ENCODE results near the gene PSMD10.

The PSMD10 gene, protein sequence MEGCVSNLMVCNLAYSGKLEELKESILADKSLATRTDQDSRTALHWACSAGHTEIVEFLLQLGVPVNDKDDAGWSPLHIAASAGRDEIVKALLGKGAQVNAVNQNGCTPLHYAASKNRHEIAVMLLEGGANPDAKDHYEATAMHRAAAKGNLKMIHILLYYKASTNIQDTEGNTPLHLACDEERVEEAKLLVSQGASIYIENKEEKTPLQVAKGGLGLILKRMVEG

DNA sequence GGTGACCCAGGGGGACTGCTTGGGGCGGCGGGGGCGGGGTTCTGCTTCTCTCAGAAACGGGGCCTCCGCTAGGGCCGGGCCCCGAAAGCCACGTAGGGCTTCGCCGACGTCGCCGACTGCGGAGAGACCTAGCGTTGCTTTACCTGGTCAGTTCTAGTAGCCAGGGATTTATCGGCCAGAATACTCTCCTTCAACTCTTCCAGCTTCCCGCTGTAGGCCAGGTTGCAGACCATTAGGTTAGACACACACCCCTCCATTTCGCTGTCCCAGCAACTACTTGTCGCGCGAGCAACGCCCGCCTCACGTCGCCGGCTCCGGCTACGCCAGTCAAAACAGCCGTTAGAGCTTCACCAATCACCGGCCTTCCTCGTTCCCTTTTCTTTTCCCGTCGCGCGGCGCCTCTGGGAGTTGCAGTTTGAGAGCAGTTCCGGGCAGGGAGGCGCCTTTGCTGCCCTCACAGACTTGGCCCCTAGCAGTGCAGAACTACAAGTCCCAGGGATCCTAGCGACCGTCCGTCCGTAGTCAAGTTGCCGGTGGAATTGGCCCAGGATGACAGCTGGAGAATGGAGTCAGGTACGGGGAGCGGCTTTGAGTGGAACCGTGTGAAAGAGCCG, at the start of gene PSMD10, which contains the start of gene ATG4A:
Gene PSMD10, minus strand, starts transcription at position 279 of the 614 bp plus-strand sequence. Its CDS starts 22 bp downstream, at position 257.
Gene ATG4A, plus strand, starts transcription at position 515 of the 614 bp plus-strand sequence. Its CDS starts 49 bp downstream, at position 564.
- no peaks in the 10 kb centered on the region for H3K9me3 ChIP-seq (ENCODE audit: severe bottlenecking)
- peaks cover 24% of the 10 kb centered on the region for H3K36me3 ChIP-seq (ENCODE audit: low read depth)
- TF ChIP-seq, protein P1, sequence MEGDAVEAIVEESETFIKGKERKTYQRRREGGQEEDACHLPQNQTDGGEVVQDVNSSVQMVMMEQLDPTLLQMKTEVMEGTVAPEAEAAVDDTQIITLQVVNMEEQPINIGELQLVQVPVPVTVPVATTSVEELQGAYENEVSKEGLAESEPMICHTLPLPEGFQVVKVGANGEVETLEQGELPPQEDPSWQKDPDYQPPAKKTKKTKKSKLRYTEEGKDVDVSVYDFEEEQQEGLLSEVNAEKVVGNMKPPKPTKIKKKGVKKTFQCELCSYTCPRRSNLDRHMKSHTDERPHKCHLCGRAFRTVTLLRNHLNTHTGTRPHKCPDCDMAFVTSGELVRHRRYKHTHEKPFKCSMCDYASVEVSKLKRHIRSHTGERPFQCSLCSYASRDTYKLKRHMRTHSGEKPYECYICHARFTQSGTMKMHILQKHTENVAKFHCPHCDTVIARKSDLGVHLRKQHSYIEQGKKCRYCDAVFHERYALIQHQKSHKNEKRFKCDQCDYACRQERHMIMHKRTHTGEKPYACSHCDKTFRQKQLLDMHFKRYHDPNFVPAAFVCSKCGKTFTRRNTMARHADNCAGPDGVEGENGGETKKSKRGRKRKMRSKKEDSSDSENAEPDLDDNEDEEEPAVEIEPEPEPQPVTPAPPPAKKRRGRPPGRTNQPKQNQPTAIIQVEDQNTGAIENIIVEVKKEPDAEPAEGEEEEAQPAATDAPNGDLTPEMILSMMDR (IDR thresholded peaks at IDR 0.05; ENCODE audit: poor library complexity, severe bottlenecking) = no peak
- no peaks in the 10 kb centered on the region for H3K27me3 ChIP-seq (ENCODE audit: insufficient read depth, poor library complexity, severe bottlenecking)
- DNase-seq (ENCODE audit: low spot score) = peak; percentile 90
- H3K4me3 ChIP-seq (ENCODE audit: severe bottlenecking) = peak within 1 kb of the TSS; percentile 60
- ATAC-seq (ENCODE audit: low read depth) = peak; percentile 97
- H3K4me1 ChIP-seq (ENCODE audit: insufficient read depth, poor library complexity, severe bottlenecking) = no peaks in the 10 kb centered on the region
- peak within 1 kb of the TSS; percentile 58 for H3K27ac ChIP-seq (ENCODE audit: poor library complexity, severe bottlenecking)

DNA sequence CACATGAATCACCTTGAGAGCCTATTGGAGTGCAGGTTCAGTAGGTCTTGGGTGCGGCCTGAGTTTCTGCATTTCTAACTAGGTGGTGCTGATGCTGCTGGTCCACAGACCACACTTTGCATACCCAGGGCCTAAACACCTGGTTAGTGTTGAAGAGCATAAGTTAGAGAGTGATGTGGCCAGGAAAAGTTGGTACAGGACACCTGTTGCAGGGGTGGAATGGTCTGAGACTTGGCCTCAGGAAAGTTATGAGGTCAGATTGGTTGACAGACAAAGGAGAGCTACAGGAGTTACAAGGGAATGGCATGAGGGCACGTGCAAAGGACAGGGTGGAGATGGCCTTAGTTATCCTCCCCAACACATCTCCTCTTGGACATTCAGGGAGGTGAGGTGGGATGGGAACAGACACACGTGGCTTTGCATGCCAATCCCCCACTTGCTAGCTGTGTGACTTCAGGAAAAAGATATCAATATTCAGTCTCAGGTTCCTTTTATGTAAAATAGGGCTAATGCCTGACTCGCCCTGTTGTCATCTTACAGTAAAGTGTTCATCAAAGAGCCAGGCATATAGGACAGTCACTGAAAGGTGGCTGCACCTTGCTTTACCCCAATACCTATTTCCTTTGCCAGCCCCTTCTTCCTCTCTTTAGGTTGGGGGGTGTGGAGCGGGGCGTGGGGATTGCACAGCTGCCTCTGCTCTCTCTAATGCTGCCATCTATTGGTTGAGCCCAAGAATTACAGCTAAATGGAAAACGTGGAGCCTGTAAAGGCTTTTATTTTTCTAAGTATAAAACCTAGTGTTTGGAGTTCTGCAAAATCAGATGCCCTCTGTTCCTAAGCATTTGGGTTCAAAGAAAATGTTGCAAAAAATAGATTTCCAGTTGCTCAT, 47.7 kb upstream of the PSMD10 start:
- ATAC-seq (ENCODE audit: low read depth) (no peak), DNase-seq (ENCODE audit: low spot score) (no peak)
- Histone ChIP-seq H3K36me3 (ENCODE audit: low read depth) (no peaks in the 10 kb centered on the region), H3K9me3 (ENCODE audit: severe bottlenecking) (no peaks in the 10 kb centered on the region), H3K27ac (ENCODE audit: poor library complexity, severe bottlenecking) (no peak overlapping the region), H3K4me3 (ENCODE audit: severe bottlenecking) (no peak overlapping the region), H3K27me3 (ENCODE audit: insufficient read depth, poor library complexity, severe bottlenecking) (no peaks in the 10 kb centered on the region), H3K4me1 (ENCODE audit: insufficient read depth, poor library complexity, severe bottlenecking) (no peaks in the 10 kb centered on the region)
- TF ChIP-seq, protein P1 (IDR thresholded peaks at IDR 0.05; ENCODE audit: poor library complexity, severe bottlenecking) = peak; percentile 36

DNA sequence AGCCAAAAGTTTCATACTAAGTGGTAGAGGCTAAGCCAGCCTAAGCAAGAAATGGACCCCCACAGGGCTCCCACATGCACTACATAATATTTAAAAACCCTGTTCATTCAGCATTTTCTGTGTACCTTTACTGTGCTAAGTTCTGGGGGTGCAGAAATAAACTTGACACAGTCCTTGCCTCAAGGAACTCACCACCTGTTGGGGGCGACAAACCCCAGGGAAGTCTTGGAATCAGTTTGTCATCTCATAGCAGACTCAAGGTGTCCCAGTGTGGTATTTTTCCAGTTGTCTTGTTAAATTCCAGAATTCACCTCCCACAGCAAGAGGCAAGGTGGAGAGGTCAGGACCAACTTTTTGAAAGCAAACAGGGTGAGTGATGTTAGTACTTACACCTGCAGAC, 43.4 kb upstream of the PSMD10 start:
- Histone ChIP-seq H3K27ac (ENCODE audit: poor library complexity, severe bottlenecking) (no peak overlapping the region), H3K4me3 (ENCODE audit: severe bottlenecking) (no peak overlapping the region), H3K36me3 (ENCODE audit: low read depth) (no peaks in the 10 kb centered on the region), H3K27me3 (ENCODE audit: insufficient read depth, poor library complexity, severe bottlenecking) (no peaks in the 10 kb centered on the region), H3K9me3 (ENCODE audit: severe bottlenecking) (no peaks in the 10 kb centered on the region), H3K4me1 (ENCODE audit: insufficient read depth, poor library complexity, severe bottlenecking) (no peaks in the 10 kb centered on the region)
- DNase-seq (ENCODE audit: low spot score) = no peak
- no peak for ATAC-seq (ENCODE audit: low read depth)
- TF ChIP-seq, protein P1 (IDR thresholded peaks at IDR 0.05; ENCODE audit: poor library complexity, severe bottlenecking) = no peak

DNA sequence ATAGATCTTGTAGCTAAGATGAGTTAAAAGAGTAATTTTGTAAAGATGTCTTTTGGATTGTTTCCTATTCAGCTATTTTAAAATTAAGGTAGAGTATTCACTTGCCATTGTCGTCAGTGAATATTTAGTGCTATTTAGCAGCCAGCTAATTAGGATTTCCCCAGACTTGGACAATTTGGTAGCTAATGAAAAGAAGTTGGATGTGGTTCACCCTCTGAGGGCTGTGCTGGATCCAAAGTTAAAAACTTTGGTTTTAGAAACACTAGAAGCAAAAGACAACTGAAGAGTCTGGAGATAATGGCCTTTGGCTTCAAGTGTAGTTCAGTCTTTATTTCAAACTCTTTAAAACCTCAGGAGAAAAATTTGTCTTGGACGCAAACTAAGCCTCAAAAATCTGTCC, 41.5 kb upstream of the PSMD10 start:
- Histone ChIP-seq H3K36me3 (ENCODE audit: low read depth) (no peaks in the 10 kb centered on the region), H3K4me1 (ENCODE audit: insufficient read depth, poor library complexity, severe bottlenecking) (no peaks in the 10 kb centered on the region), H3K4me3 (ENCODE audit: severe bottlenecking) (no peak overlapping the region), H3K27ac (ENCODE audit: poor library complexity, severe bottlenecking) (no peak overlapping the region), H3K27me3 (ENCODE audit: insufficient read depth, poor library complexity, severe bottlenecking) (no peaks in the 10 kb centered on the region), H3K9me3 (ENCODE audit: severe bottlenecking) (no peaks in the 10 kb centered on the region)
- DNase-seq (ENCODE audit: low spot score) (no peak), ATAC-seq (ENCODE audit: low read depth) (no peak)
- TF ChIP-seq, protein P1 (IDR thresholded peaks at IDR 0.05; ENCODE audit: poor library complexity, severe bottlenecking) = no peak
